ENCODE results near the gene C1orf141.

DNA sequence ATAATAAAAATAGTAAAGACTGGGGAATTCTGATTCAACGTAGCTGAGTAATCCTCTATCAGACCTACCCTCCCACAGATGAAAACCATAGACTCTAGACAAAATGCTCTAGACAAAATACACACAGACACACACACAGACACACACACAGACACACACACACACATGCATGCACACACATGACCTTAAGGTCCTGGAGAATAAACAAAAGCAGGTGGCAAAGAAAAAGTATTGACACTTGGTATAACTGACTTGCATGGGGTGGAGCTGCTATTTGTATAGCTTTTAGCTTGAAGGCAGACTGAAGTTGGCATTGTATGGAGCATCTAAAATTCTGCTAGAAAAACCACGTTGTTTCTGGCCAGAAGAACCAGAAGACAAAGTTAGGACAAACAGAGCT, 29.3 kb downstream of the C1orf141 start:
- TF ChIP-seq EZH2 (IDR thresholded peaks at IDR 0.05; ENCODE audit: insufficient read depth, poor library complexity, severe bottlenecking) (no peak), EZH2phosphoT487 (IDR thresholded peaks at IDR 0.05; ENCODE audit: insufficient read depth, low read depth) (no peak)
